ENCODE results near the gene TBX3.

Gene TBX3

DNA sequence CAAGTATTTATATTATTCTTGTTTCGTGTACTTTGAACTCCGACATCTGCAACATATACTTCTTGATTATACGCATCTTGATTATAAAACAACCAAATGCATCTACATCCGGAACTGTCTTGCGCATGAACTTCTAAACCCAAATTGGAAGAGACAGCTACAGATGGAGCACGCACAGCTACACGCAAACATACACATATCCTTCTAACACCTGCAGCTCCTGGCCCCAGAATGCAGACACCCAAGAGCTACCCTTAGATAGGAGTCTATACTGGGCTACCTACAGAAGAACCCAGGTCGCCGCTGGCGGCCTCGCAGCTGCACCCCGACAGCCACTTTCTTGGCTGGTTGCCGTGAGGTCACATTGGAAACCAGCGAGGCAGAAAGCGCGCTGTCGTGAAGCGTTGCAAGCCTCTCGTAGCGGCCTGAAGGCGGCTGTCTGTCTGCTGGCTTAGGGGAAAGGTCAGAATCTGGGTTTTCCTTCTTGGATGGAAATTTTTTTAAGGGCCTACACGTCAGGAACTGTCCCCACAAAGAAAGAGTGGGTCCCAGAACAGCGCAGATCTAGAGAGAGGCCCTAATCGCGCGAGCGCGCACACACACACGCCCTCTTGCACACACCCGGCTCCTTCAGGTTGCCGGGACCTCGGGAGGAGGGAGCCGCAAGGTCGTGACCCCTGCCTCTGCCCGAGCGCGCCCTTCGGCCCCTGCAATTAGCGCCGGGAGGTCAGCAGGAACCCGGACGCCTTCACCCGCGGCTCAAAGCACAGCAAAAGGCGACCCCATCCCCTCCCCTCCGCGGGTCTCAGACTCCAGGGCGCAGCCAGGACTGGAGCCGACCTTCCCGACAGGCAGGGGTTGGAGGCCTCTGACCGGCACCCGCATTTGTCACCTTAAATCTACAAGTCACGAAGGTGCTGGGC is 17.0 kb downstream of the TBX3 start:
- peak; percentile 22 for DNase-seq

DNA sequence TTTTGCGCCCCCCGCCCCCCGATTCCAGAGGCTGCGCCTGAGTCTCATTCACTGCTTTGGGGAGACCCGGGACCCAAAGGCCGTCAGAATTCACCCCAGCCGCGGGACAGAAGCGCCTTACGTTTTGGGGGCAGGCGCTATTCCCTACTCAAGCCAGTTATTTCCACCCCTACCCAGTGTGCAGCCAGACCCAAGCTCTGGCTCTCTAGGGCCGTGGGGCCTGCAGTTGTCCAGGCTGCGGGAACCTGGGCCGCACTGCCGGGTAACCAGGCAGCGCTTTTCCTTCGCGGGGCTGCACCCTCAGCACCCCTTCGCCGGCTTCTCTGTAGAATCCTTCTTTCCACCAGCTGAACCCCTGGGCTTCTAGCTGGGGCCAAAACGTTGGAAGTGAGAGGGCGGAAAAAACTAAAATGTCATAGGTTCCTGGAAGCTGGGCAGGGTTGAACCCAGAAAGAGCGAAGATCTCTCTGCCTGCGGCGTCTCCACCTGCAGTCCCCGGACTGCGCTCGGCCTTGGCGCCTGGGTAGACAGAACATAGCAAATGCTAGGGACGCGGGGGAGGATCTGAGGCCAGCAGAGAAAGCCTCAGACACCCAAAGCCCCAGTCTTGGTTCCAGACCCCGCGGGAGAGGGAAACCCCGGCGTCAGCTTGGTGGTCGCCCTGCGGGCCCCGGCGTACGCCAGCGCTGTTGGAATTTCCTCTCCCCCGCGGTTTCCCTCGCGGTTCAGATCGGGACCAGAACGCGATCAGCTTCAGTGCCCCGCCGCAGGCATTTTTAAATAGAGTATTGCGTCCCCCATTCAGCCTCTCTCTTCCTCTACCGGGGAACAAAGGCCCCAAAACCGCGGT is 18.3 kb downstream of the TBX3 start:
- no peak for DNase-seq

DNA sequence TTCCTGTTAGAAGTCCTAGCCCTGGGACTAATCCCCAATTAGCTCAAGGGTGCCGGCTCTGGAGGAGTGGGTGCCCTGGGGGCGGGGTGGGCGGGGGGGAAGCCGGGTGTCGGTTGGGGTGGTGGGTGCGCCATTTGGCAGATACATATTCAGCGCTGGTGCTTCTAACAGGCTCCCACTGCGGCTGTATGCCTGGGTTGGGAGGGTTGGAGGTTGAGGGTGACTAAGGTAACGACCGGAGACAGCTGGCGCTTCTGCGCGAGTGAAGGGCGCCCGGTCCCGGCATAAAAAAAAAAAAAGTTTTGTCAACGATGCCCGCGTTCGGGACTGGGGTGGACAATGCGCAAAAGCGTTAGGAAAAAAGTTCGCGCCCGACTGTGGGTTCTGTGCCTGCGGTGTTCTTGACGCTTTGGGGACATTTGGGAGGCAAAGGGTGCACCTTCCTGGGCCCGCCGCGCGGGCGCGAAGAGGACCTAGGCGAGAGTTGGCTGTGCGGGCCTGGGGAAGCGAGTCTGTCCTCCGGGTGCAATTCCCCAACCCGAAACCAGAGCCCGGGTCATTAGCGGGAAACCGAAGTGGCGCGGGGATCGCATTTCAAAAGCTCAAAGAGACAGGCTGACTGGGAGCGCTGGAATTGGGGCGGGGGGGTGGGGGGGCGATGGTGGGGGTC is 19.2 kb downstream of the TBX3 start:
- DNase-seq = no peak

DNA sequence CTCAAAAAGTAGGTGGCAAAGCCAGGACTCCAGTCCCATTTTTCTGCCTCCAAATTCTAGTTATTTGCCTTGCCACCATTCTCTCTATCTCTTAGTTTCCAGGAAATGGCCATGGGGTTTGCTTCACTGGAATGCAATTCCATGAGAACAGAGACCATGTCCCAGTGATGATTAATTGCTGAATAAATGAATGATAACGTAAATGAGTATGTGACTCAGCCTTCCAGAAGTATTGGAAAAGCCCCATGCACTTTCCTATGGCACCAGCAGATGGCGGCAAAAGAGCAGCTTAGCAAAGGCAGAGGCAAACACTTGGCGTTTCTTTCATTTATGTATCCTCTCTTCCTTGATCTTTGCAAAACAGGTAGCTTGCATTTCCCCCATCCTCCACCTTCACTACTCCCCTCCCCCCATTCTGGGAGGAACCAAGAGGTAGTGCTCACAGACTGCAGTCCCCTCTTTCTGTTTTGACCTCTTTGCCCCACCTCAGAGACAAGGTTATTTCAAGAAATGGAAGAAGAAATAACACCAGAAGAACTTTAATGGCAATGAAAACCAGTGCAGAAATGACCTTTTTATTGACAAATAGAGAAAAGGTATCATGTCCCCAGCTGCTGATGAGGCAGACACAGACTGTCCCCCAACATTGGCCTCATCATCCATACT is 21.3 kb downstream of the TBX3 start:
- DNase-seq = peak; percentile 80

DNA sequence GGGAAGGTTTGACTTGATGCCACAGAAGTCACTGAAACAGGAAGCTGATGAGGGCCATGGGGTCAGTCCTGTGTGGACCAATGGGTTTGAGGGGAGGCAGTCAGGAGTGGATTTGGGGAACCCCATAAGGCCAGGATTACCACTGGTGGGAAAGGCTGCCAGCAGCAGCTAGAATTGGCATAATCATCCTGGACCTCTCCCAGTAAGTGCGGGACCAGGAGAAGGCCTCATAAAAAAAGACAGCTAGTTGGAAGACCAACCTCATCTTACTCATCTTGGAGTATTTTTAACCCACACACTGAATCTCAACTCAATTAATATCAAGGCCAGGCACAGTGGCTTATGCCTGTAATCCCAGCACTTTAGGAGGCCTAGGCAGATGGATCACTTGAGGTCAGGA is 22.7 kb downstream of the TBX3 start:
- no peak for DNase-seq

DNA sequence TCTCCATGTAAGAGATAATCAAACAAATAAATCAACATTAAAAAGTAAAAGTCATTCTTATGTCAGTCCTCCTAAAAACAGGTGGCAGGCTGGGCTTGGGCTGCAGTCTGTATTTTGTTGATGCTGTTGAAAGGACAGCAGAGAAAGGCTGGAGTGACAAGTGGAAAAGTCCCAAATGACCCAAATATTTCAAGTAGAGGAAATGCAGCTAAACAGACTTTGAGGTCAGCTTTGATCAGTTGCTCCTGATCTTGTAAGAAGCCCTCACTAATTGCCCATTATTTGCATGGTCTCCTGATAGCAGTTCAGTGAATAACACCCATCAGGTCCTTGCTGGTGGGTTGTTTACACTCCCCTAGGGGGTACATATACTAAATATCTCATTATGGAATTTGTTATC is 24.9 kb downstream of the TBX3 start:
- no peak for DNase-seq

DNA sequence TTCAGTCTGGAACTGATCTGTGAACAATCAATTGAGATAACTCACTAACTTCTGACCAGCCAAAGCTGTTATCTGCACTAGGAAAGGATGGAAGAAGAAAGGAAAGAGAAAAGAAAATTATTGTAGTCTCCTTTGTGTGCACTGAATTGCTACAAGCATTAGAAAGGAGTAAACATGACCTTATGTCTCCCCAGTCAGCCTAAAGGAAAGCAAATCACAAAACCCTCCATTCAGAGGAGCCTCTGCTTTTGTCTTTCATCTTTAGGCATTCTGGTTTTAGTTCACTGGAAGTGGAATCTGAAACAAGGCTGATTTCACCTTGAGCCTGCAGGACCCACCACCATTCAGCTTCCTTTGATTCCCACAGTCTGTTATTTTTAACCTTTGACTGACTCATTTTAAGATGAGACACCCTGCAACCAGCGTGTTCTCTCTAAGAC is 26.0 kb downstream of the TBX3 start:
- no peak for DNase-seq

DNA sequence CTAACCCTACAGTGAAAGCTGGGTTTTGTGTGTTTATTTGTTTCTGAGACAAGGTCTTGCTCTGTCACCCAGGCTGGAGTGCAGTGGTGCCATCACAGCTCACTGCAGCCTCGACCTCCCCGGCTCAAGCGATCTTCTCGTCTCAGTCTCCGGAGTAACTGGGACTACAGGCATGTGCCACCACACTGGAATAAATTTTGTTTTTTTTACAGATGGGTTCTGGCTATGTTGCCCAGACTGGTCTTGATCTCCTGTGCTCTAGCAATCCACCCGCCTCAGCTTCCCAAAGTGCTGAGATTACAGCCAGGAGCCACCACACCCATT is 26.4 kb downstream of the TBX3 start:
- DNase-seq = no peak

DNA sequence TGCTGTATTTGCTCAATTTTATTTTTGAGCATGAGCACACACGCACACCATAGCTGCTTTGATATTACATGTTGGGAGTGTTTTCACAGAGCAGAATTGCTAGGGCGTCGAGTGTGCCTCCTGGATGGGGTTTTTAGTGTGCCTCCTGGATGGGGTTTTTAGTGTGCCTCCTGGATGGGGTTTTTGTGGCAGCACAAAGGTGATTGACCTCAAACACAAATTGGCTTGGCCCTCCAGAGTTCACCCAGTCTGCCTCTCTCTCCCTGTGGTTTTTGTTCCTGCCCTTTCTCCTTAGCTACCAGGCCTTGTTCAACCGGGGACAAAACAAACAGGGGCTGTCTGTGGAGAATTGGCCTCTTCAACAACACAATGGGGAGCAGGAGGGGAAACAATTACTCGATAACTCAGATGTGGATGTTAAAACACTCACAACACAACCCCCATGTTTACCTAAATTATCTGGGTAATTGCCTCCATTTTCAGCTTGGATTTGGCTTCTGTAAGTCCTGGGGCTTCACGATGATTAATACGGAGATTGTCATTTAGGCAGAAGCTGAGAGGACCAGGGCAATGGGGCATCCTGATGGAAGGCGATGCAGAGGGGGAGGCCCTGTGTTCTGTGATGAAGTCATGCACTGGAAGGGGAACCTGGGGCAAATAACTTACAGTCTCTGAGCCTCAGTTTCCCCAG is 26.9 kb downstream of the TBX3 start:
- no peak for DNase-seq

DNA sequence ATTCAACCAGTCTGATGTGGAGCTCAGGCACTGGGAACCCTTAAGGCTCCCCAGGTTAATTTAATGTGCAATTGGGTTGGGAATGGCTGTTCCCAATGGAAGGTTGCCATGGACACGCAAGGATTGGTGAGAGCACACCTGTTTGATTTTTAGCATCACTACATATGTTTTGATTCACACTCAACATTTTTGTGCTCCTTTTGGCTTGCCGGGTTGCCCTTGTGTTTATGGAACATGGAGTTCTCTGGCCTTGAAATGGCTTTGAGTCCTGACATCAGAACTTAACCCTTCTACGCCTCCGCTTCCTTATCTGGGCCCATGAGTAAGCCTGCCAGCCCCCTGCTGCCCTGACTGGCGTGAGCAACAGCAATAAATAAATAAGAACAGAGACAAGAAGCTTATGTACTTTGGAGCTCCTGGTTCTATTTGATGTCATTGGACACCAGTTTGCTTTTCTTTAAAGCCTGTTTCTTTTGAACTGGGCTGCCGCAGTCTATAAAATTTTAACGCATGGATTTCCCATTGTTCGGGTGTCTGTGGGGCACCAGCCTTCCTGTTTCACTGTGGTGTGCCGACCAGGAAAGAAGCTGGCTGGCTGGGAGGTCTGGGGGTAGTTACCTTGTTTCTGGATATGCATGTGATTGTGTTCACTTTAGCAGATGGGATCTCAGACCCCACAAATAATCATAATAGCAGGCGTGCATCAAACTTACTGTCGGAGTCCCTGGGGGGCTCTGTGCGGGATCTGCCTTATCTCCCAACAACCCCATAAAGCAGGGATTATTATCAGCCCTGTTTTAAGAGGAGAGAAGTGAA is 27.8 kb downstream of the TBX3 start:
- no peak for DNase-seq

DNA sequence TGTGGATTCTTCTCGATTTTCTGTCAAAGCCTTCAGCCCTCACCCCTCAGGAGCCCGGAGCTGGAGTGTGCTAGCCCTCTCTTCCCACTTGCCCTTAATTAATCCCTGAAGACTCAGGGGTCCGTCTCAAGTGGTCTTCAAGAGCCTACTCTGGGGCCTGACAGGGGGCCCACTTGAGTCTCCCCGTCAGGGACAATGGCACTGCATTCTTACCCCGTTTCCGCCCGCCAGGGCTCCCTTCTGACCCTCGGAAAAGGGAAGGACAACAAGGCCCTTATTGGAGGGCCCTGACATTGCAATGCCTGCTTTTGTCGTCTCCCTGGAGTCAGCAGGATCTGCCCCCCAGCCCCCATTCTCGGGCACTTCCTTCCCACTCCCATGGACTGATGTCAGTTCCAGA is 34.4 kb downstream of the TBX3 start:
- DNase-seq = no peak

DNA sequence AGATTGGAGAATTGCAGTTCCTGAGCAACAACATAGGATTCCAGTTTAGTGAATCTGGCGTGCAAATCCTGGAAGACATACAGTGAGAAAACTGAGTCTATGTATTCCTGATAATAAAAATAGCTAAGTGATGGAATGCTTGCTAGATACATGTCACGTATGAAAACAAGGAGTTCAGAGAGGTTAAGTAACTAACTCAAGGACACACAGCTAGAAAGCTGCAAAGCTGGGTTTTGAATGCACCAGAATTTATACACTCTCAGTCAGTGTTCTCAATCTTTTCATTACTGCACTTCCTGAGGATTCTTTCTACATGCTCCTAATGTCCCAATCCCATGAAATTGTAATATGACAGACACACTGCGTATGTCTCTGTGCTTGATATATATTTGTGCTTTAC is 35.3 kb downstream of the TBX3 start:
- DNase-seq = no peak

DNA sequence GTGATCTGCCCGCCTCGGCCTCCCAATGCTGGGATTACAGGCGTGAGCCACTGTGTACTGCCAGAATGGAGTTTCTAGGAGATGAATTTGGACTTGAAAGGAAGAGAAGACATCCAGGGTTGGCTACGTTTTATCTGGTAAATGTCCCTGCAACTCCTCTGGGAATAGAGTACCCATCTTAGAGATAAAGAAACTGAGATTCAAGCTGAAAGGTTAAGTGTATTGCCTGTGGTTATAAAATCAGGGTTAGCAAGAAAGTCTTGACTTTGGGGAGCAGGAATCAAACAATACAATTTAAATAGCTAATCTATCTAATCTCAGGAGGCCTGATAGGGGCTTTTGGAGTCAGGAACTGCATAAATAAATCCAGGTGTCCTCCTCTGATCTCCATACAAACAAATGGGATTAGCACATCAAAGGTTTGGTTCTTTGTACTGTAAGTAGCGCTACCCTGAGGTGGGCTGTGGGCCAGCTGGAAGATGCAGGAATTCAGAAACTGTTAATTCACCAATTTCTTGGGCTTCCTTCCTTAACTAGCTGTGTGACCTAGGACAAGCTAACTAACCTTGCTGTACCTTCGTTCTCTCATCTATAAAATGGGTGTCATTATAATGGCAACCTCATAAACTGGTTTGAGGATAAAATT is 45.1 kb downstream of the TBX3 start:
- no peak for DNase-seq

DNA sequence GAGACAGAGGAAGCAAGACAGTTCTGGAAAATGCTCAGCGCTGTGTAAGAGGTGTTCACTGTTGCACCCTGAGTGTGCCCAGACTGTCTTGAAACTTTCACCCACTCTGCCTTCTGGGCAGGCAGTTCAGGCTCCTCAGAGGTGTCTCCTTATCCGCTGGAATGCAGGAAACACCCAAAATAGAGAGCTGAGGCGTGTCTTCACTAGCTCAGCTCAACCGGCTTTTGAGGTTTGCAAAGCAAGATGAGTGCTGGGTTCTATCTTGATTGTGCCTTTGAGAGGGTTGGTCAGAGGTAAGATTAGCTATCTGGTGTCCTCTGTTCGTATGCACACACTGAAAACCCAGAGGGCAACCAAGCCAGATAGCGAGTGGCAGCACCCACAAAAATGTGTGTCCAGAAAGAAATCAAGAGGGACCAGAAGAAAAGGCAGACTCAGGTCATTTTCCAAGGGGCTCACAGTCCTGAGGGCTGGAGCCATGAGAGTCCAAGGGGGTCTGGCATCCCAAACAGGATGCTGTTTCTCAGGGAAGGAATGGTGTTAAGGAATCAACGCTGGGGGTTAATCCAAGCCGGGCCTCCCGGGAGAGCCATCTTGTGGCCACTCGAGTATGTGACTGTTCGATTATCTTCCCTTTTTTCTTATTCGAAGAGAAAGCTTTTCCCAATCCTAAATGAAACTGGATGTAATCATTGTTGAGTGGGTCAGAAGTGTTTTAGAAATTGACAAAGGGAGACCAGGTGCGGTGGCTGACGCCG is 47.1 kb downstream of the TBX3 start:
- DNase-seq = no peak

DNA sequence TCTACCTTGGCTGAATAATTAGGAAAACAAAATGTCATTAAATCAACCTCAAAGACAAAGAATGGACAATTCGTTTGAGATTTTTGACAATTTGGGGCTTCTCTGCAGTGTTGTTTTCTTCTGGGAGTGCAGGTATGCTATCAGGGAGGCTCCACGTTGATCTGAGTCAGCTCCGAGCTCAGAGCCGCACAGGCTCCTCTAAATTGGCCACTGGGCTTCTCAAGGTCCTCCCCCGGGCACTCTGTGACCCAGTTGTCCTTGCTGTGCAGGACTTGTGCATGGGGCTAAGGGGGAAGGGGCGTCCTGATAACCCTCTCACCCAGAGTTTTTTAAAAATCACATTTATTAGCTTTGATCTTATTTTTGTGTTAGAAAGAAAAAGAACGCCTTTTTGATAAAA is 52.7 kb downstream of the TBX3 start:
- DNase-seq = no peak

DNA sequence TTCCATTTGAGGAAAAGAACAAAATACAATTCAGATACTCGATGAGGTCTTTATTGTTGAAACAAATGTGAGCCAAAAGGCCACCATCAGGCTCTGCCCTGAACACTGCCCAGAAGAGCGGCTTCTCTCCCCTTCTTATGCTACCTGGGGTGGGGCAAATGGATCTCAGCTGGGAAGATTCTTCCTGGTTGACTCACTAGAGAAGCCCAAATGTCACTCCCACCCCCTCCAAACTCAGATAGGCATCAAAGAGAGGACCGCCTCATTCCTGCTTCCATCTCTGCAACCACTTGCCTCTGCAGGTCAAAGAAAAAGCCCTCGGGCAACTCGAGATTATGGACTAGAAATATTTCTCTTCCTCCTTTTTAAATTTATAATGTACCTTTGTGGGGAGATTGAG is 55.8 kb downstream of the TBX3 start:
- DNase-seq = no peak

DNA sequence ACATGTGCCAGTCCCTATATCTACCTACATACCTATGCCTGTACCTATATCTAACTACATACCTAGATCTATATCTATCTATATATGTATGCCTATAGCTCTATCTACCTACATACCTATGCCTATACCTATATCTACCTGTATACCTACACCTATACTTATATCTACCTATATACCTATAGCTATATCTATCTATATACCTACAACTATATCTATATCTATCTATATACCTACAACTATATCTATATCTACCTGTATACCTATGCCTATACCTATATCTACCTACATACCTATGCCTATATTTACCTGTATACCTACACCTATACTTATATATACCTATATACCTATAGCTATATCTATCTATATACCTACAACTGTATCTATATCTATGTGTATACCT is 56.6 kb downstream of the TBX3 start:
- no peak for DNase-seq

DNA sequence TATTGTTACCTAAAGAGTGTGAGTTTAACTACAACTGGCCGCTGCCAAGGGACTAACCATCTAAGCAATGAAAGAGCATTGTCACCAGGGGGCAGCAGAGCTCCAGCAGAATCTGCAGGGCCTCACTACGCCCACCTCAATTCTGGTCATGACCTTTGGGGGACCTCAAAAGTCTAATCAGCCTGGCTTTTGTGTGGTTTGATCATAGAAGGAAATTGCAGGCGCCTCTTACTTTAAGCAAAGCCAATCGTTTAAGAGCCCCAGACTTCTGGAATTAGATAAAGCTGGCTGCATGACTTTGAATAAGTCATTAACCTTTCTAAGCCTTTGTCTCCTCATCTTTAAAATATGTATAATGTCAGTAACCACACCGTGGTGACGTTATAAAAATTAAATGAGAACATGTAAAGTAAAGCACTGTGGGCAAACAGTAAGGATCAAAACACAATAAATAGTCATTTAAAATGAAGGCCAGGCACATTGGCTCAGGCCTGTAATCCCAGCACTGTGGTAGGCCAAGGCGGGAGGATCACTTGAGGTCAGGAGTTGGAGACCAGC is 58.6 kb downstream of the TBX3 start:
- DNase-seq = peak; percentile 44

DNA sequence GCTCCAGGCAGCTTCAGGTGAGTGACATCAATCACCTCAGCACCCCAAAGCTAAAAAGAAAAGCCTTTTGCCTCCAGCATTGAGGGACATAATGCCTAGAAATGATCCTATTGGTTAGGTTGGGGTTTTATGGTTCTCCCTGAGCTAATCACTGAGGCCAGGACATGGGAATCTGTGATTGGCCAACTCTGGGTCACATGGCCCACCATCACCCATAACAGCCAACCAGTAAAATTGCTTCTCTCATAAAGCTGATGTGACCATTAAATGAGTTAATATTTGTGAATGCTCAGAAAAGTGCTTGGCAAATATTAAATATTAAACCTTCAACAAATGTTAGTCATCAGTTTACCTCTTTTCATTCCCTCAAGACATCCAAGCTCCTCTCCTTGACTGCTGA is 60.2 kb downstream of the TBX3 start:
- no peak for DNase-seq

Data from femur (tissue), 1 donor.